GM12878 (cell line): ENCODE results near the gene LIX1L.

ENCODE experiments used
- ZNF274 ChIP-seq: IDR thresholded peaks from one replicate; pipeline ENCODE4 v1.8.0; 2011; ENCODE audit not compliant: insufficient read length, insufficient read depth
- TF ChIP-seq, protein P1 (sequence below), 3 experiments: IDR thresholded peaks in 2 of 3; conservative IDR thresholded peaks in 1 of 3; 2 replicates each; pipeline ENCODE4 v1.5.1; 2011; ENCODE audit warnings: low read depth in 3 of 3, low read length in 3 of 3, mild to moderate bottlenecking in 3 of 3, control low read depth in 2 of 3, moderate library complexity in 2 of 3, inconsistent platforms in 1 of 3, mixed read lengths in 1 of 3; ENCODE audit not compliant: control insufficient read depth in 2 of 3, insufficient read depth in 1 of 3; ENCODE audit errors: extremely low read depth in 1 of 3

DNA sequence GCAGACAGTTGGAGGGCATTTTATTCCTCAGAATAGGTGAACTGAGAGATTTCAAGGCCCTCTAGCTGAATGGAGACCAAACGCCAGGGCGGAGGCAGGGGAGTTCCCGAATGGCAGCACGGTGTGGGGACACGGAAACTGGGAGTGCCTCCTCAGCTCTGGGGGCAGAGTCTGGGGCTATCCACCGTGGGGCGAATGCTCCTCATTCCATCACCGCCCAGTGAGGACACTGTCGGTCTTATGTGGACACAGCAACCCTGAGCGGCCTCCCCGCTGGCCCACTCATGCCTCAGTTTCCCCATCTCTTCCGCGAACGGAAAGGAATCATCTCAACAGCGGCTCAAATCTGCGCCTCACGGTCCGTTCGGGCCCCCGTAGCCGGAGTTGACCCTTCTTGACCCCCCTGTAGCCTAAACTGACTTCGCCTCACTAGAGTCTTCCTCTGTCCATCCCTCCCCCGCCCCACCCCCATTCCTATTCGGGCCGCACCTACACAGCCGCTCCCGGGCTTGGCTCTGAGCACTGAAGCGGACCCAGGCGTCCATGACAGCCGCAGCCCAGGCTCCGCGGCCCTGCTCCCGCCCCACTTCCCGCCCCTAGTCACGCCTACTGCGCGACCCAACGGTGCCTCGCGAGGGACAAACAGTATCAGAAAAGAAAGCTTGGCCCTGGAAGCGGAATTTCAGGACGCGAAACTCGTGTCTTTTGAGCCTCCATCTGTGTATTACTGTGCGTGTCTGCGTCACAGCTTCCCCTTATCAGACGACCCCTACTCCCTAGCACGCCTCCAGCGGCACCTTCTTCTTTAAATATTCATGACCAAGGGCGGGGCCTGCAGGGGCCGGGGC, 39.4 kb downstream of the LIX1L start, which contains the start of gene PEX11B:
- no peak for TF ChIP-seq ZNF274
- TF ChIP-seq, protein P1, sequence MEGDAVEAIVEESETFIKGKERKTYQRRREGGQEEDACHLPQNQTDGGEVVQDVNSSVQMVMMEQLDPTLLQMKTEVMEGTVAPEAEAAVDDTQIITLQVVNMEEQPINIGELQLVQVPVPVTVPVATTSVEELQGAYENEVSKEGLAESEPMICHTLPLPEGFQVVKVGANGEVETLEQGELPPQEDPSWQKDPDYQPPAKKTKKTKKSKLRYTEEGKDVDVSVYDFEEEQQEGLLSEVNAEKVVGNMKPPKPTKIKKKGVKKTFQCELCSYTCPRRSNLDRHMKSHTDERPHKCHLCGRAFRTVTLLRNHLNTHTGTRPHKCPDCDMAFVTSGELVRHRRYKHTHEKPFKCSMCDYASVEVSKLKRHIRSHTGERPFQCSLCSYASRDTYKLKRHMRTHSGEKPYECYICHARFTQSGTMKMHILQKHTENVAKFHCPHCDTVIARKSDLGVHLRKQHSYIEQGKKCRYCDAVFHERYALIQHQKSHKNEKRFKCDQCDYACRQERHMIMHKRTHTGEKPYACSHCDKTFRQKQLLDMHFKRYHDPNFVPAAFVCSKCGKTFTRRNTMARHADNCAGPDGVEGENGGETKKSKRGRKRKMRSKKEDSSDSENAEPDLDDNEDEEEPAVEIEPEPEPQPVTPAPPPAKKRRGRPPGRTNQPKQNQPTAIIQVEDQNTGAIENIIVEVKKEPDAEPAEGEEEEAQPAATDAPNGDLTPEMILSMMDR (IDR thresholded peaks at IDR 0.05 in 2 of 3, conservative IDR thresholded peaks at IDR 0.05 in 1 of 3; ENCODE audit: control insufficient read depth in 2 of 3, extremely low read depth in 1 of 3, insufficient read depth in 1 of 3, low read depth in 3 of 3, low read length in 3 of 3): no peak
